NCI-H1417 (cell line): ENCODE results near the gene MGAT1.
"Not testable (repeated sequence)": the region's sequence is repeated elsewhere in the genome, so short reads cannot be mapped to it uniquely, and the experiment has no call there.

Source experiments
- DNase-seq, 3 experiments: peaks; one replicate each; lab custom pipeline; 2025; lab: John Stamatoyannopoulos, UW

The MGAT1 gene

DNA sequence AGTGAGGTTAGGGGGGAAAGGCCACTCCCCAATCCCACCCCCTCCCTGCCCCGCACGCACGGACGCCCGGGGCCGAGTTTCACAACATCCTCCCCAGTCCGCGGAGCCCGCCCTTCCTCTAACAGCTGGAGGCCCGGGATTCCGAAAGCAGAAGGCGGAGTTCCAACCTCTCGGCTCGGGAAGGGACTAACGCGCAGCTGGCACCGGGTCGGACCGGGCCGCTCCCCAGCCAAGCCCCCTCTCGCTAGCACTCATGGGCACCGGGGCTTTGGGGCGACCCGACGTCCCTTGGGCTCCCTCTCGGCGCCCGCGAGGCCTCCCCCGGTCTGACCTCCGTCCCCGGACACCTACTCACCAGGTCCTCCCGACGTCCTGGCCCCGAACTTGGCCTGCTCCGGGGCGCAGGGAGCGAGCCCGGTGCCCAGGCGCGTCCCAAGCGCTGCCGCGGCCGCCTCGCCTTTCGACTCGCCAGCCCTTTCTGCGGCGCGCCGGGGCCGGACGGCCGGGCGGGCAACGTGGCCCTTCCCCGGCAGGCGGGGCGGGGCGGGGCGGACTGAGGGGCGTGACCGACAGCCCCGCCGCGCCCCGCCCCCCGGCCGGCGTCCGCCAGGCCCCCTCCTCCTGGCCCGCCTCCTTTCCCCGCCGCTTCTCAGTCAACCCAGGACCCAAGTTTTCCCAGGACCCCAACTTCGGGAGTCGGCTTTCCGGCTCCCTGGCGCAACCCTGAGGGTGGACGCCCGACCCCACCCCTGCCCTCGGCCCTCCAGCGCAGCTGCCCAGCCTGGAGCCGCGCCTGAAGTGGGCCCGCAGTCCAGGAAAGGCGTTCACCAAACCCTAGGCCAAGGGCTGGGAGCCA lies at the start of gene MGAT1:
MGAT1 (minus strand) TSS at position 482 of the 856 bp plus-strand sequence. CDS start 9,835 bp downstream, outside the sequence.
- peak; percentile 40 to 59 (median 46) for DNase-seq

DNA sequence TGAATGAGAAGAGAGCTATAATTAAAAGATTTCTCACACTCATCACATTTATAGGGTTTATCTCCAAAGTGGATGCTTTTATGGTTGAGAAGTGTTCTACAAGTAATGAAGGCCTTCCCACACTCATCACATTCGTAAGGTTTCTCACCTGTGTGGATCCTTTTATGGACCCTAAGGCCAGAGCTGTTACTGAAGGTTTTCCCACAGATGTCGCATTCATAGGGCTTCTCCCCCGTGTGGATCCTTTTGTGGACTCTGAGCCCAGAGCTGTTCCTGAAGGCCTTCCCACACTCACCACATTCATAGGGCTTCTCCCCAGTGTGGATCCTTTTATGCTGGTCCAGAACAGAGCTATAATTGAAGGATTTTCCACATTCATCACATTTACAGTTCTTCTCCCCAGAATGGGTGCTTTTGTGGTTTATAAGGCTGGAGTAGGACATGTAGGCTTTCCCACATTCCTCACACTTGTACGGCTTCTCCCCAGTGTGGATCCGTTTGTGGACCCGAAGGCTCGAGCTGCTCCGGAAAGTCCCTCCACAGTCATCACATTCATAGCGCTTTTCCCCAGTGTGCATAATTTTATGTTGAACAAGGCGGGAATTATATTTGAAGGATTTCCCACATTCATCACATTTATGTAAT lies 48.0 kb upstream of the MGAT1 start:
- DNase-seq, result no peak

DNA sequence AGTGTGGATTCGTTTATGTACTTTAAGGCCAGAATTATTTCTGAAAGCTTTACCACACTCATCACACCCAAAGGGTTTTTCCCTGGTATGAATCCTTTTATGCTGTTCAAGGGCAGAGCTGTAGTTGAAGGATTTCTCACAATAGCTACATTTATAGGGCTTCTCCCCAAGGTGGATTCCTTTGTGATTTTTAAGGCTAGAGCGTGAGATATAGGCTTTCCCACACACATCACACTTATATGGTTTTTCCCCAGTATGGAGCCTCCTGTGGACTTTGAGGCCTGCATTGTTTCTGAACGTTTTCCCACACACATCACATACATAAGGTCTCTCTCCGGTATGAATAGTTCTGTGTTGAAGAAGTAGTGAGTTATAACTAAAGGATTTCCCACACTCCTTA lies 47.2 kb upstream of the MGAT1 start:
- no peak for DNase-seq

DNA sequence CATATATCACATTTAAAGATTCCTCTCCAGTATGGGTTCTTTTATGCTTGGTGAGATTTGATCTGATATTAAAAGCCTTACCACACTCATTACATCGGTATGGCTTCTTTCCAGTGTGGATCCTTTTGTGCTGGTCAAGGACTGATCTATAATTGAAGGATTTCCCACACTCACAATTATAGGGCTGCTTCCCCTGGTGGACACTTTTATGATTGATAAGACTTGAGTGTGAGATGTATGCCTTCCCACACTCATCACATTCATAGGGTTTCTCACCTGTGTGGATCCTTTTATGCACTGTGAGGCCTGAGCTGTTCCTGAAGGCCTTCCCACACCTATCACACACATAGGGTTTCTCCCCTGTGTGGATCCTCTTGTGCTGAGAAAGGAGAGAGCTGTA lies 46.3 kb upstream of the MGAT1 start:
- DNase-seq, result no peak

DNA sequence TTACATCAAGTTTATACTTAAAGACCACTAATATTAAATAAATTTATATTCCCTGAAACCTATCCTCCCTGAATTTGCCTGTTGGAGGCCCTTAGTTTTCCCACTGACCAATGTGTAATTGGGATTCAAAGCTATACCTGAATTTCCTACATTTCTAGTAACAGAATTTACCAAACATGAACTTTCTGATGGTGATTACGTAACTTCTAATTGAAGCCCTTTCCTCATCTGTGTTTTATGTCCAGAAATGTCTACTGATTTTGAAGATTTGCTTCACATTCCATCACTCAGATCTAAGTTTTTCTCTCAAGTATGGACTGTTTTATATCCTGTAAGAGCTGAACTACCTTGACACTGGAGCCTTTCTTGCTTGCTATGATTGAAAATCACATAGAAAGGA lies 45.7 kb upstream of the MGAT1 start:
- DNase-seq, result no peak

DNA sequence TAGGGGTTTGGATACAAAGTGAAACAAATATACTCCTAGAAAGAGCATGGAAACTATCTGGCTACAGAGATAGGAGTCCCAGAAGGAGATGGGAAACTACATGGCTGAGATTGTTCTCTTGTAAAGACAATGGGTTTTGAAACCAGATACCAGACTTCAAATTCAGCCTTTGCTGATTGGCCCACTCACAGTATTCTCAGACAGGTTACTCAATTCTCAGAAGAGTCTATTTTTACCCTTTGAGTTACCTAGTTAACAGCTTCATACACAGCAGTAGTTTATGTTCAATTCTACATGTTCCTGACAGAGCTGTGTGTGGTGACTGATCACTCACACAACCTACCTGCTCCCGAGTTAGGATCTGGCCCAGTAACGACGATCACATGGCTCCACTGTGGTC lies 44.4 kb upstream of the MGAT1 start:
- no peak for DNase-seq

DNA sequence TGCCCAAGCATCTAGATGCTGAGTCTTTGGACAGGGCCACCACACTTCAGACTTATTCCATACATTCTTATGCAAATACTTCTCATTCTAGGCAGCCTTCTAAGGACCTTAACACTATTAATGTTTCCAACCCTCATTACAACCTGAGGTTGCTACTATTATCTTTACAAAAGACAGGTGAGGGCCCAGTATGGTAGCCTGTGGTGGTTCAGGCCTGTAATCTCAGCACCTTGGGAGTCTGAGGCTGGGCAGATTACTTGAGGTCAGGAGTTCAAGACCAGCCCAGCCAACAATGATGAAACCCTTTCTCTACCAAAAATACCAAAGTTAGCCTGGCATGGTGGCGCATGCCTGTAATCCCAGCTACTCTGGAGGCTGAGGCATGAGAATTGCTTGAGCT lies 42.3 kb upstream of the MGAT1 start:
- no peak for DNase-seq

DNA sequence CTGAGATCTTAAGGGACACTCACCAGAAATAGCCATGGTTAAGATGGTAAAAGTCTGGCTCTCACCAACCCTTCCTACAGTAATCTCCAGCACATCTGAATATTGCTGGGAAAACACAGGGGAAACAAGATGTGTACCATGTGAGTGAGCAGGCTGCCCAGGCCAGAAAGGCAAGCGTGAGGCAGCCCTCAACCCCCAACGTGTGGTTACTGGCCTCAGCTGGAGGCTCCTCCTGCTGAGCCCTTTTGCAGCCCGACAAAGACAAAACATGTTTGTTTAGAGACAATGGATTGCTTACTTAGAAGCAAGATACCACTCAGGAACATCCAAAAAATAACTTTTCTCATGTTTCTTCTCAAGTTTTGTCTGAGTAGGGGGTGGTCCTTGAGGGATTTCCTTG lies 41.8 kb upstream of the MGAT1 start:
- no peak for DNase-seq

DNA sequence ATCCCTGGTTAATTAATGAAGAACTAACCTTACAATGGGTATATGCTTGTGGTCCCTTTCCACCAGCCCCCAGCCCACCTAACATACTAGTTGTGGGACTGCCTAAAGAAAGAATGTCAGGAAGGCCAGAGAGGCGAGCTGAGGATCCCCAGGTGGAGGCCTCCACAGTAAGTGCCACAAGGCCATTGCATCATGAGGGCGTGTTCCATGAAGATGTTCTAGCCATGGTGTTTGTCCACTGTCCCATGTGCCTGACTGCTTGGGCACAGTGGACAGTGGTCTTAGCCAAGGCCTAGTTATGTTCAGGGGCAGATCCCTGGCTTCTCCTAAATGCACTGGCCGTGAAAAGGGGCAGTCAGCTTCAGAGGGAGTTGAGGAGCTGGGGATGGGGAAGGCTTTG lies 37.3 kb upstream of the MGAT1 start:
- no peak for DNase-seq

DNA sequence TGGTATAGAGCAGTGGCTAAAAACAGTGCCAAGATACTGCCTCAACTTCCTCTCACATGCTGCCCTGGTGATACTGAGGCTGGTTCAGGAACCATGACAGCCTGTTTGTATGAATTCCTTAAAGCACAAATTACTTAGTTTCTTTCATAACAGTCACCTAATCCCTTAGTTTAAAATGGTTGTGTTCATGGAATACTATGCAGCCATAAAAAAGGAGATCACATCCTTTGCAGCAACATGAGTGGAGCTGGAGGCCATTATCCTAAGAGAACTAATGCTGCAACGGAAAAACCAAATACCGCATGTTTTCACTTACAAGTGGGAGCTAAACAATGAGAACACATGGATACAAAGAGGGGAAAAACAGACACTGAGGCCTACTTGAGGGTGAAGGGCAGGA lies 36.6 kb upstream of the MGAT1 start:
- DNase-seq, result no peak

DNA sequence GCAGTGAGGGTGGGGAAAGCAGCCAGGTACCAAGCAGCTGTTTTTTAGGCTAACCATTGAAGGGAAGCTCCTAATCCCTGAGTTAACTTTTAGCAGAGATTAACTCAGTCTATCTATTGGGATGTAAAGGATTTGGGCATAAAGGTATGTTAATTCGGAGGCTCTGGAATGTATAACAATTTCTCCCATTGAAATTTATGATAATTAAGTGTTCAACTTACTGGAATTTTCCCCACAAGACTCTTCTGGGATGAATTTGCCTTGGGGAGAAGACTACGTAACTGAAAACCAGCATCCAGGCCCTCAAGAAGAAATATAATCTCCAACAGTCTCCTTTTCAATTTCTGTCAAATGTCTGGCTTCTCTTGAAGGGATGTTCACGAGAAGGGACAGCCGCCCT lies 34.9 kb upstream of the MGAT1 start:
- no peak for DNase-seq

DNA sequence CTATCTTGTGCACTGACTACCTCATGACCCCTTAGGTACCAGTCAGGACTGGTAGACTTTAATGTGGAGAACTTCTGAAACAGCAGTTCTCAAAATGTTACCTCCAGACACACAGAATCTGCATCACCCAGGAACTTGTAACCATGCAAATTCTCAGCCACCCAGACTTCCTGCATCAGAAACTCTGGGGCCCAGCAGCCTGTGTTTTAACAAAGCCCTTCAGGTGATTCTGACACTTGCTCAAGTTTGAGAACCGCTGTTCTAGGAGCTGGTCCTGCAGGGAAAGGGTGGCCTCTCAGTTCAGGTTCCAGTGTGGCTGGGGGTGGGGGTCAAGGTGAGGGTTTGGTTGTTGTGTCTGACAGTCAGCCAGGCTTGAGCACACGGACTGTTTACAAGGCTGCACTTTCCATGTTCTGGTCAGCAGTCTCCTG lies 30.0 kb upstream of the MGAT1 start:
- DNase-seq, result no peak

DNA sequence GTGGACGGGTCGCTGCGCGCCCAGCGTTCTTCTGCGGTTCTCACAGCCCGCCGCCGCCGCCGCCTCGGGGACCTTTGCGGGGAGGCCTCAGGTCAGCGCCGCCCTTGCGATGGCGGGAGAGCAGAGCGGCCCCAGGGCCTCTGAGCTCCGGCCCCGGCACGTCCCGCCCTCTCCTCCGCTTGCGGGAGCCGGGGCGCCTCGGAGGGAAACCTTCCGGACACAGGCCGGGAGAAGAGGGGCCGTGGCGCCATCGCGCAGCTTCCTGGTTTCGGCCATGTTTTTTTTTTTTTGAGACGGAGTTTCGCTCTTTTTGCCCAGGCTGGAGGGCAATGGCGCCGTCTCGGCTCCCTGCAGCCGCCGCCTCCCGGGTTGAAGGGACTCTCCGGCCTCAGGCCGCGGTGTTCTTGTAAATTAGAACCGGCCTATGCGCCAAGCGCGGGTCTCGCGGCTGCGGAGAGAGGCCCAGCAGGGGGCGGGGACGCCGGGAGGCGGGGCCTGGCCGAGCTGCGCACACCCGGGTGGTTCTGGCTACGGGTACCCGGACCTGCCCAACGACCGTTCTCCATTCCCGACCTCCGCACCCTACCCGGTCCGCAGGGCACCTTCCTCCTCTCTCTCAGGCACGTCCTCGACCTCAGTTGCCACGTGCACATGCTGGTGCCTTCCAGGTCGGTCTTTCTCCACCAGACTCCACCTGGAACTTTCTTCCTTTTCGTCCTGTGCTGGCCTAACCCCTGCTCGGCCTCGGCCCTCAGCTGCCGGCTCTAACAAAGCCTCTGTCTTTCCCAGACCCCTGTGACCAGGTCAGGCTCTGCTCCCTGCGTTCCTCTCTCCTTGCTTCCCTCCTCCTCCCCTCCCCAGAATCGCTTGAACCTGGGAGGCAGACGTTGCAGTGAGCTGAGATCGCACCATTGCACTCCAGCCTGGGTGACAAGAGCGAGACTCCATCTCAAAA lies 28.8 kb upstream of the MGAT1 start:
- DNase-seq, result peak; percentile 64 to 82 (median 80)

DNA sequence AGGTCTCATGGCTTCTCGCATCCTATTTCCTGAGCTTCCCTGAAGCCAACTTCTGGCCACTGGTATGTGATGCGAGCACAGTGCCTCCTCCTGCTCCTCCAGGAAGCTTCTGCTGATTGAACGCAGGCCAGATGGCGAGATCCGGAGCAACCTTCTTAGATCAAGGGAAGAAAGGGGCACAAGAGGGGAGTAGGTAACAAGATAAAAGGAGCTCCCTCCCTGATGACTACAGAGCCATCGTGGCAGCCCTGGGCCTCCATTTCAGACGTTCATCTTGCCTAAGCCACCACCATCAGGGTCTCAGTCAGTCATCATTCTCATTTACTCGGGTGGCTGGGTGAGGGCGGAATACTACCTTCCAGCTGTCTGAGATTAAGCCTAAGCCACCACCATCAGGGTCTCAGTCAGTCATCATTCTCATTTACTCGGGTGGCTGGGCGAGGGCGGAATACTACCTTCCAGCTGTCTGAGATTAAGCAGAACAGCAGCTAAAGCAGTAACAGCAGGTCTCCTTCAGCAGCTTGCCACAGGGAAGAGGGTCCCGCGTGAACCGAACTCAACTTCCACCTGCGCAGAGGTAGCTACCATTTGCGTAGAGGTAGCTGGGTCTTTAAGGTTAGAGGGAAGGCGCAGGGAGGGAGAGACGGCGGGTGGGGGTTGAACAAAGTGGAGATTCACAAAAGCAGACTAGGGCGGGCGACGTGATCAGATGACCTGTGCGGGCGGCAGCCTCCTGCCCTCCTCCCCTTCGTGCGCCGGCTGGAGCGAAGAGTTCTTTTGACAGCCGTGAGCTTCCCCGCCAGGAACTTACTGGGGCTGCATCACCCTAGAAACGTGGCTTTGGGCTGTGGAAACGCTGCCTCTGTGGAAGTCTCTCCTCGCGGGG lies 27.9 kb upstream of the MGAT1 start:
- peak; percentile 52 to 77 (median 76) for DNase-seq

DNA sequence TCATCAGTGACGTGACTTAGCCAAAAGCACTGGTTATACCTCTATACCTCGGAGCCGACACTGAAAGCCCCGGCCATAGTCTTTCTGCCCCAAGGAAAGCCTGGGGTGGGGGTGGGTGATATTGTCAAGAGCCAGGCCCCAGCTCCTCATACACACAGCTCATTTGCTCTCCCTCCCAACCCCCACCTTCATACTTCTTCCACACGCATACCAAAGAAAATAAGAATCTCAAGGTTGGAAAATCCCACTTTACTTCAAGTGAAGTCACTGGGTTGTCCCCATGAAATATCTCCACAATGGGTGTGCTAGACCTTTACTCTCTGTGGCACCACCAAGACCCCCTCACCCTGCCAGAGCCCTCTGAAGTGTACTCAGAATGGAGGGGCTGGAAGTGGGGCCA lies 27.1 kb upstream of the MGAT1 start:
- no peak for DNase-seq

DNA sequence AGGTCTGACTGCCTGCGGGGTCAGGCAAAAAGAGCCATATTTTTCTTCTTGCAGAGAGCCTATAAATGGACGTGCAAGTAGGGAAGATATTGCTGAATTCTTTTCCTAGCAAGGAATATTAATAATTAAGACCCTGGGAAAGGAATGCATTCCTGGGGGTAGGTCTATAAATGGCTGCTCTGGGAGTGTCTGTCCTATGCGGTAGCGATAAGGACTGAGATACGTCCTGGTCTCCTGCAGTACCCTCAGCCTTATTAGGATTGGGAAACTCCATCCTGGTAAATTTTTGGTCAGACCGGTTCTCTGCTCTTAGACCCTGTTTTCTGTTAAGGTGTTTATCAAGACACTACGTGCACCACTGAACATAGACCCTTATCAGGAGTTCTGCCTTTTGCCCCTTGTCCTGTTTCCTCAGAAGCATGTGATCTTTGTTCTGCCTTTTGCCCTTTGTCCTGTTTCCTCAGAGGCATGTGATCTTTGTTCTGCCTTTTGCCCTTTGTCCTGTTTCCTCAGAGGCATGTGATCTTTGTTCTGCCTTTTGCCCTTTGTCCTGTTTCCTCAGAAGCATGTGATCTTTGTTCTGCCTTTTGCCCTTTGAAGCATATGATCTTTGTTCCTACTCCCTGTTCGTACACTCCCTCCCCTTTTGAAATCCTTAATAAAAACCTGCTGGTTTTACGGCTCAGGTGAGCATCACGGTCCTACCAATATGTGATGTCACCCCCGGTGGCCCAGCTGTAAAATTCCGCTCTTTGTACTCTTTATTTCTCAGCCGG lies 26.3 kb upstream of the MGAT1 start:
- DNase-seq, result not testable (repeated sequence)

DNA sequence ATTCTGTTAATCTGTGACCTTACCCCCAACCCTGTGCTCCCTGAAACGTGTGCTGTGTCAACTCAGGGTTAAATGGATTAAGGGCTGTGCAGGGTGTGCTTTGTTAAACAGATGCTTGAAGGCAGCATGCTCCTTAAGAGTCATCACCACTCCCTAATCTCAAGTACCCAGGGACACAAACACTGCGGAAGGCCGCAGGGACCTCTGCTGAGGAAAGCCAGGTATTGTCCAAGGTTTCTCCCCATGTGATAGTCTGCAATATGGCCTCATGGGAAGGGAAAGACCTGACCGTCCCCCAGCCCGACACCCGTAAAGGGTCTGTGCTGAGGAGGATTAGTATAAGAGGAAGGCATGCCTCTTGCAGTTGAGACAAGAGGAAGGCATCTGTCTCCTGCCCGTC lies 24.8 kb upstream of the MGAT1 start:
- DNase-seq, result not testable (repeated sequence)

DNA sequence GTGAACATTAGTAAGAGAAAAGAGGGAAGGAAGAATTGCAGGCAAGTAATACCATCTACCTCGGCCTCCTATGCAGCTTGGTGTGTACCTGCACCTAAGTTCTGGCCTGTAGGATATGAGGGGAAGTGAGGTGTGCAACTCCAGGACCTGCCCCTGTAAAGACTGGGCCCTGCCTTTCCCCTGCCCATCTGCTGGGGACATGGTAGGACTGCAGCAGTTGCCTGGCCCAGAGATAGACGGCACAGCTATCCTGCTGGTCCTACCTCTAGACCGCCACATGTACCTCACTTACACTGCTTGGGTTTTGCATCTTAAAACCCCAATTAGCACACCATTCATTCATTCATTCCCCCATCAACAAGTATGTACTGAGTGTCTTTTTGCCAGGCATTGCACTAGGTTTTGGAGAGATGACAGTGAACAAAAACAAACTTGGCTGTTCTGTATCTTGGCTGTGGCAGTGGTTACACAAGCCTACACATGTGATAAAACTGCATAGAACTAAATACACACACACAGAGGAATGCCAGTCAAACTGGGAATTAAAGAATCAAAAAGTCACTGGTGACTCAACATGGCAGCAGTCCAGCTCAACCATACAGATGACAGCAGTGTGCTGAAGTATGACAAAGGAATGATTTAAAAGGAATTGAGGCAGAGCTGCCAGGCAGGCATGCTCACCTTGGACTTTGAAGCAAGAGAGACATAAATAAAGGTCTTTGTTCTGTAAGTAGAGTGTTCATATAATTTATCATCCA lies 23.3 kb upstream of the MGAT1 start:
- DNase-seq, result peak in 1 of 3 experiments; percentile 6

DNA sequence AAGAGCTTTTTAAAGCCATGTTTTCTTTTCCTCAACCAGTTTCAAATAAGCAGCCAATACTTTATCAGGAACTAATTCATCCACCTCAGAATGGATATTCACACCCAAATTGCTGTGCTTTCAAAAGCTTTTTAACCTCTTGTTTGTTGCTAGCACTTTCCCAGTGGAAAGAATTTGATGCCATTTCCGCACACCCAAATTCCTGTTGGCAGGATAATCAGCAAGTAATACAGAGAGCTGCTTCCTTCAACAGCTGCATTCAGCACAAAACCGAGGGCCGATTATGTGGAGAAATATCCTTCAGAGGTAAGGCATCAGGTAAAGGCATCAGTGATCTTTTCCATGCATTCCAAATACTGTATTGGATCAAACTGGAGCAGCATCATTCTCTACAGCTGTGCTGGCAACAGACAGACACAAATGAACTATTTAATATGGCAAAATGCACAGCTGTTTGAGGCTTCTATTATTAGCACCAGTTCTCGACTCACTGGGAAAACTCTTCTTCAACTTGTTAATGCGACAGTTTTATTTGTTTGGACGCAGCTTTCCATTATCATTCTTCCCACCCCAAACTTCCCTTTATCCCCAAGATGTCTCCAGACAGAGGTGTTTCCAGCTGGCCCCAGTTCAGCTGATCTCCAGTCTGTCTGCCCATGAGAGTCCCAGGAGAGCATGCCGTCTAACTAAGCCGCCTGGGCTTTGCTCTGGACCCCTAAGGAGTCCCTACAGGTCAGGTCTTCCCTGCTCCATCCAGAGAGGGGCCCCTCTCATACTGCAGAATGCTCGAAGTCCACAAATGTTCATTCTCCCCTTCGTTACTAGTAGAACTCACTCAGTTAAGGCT lies 22.2 kb upstream of the MGAT1 start:
- DNase-seq, result no peak
